ENCODE data around the gene VDAC2. TPM values are rescaled to one million over a fixed set of nuclear protein-coding genes. Genes with fewer than 3 reads are reported as not detected.

VDAC2 gene
- total RNA-seq, 1 donor from 2014 or later: 161 TPM

DNA sequence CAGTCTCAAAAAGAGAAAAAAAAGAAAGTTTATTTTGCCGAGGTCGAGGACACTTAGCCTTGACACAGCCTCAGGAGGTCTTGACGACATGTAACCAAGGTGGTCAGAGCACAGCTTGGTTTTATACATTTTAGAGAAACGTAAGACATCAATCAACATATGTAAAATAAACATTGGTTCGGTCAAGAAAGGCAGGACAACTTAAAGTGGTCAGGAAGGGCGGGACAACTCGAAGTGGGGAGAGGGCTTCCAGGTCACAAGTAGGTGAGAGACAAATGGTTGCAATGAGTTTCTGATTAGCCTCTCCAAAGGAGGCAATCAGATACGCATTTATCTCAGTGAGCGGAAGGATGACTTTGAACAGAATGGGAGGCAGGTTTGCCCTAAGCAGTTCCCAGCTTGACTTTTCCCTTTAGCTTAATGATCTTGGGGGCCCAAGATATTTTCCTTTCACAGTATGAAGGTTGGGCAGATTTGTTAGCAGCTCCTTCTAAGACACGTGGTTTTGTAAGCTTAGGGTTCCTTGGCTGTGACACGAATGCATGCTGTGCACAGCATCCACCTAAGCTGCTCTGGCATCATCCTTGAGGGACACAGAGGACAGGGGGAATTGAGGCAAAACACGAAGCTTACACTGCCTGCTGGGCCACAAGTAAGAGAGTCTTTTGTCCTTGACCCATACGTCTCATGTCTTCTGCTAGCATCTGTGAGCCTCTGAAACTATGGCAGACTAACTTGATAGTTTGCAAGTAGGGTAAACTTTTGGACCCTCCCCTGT is 3.3 kb upstream of the VDAC2 start:
- TF ChIP-seq, protein P1, sequence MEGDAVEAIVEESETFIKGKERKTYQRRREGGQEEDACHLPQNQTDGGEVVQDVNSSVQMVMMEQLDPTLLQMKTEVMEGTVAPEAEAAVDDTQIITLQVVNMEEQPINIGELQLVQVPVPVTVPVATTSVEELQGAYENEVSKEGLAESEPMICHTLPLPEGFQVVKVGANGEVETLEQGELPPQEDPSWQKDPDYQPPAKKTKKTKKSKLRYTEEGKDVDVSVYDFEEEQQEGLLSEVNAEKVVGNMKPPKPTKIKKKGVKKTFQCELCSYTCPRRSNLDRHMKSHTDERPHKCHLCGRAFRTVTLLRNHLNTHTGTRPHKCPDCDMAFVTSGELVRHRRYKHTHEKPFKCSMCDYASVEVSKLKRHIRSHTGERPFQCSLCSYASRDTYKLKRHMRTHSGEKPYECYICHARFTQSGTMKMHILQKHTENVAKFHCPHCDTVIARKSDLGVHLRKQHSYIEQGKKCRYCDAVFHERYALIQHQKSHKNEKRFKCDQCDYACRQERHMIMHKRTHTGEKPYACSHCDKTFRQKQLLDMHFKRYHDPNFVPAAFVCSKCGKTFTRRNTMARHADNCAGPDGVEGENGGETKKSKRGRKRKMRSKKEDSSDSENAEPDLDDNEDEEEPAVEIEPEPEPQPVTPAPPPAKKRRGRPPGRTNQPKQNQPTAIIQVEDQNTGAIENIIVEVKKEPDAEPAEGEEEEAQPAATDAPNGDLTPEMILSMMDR (IDR thresholded peaks at IDR 0.05): no peak
- H3K4me1 Mint-ChIP-seq (ENCODE audit: low read depth): peaks cover 36% of the 10 kb centered on the region

DNA sequence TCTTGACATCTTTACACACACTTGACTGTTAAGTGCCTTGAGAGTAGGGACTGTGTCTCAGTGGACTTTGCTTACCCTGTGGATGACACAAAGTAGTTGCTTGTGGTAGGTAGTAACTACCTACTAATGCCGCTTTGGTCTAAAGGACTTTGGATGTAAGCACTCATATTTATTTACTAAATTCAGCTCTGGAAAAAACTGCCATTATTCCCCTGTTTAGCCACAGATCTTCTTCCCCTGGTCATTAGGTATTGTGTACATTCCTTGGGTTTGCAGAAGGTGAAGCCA is 2.8 kb upstream of the VDAC2 start:
- TF ChIP-seq, protein P1 (IDR thresholded peaks at IDR 0.05): no peak
- Mint-ChIP-seq H3K4me1 (ENCODE audit: low read depth) (peaks cover 36% of the 10 kb centered on the region), H3K27me3 (ENCODE audit: low read depth) (no peaks in the 10 kb centered on the region), H3K9me3 (ENCODE audit: low read depth) (no peaks in the 10 kb centered on the region), H3K36me3 (ENCODE audit: low read depth) (peaks cover 2% of the 10 kb centered on the region), H3K27ac (ENCODE audit: unreplicated experiment) (no peak overlapping the region), H3K4me3 (ENCODE audit: unreplicated experiment) (no peak overlapping the region)
- no peak for DNase-seq (ENCODE audit: low spot score)

More for the DNA sequence above, 3.3 kb upstream of the VDAC2 start:
- Mint-ChIP-seq H3K4me3 (ENCODE audit: unreplicated experiment) (no peak overlapping the region), H3K36me3 (ENCODE audit: low read depth) (no peaks in the 10 kb centered on the region), H3K27me3 (ENCODE audit: low read depth) (no peaks in the 10 kb centered on the region), H3K9me3 (ENCODE audit: low read depth) (no peaks in the 10 kb centered on the region), H3K27ac (ENCODE audit: unreplicated experiment) (no peak overlapping the region)
- DNase-seq (ENCODE audit: low spot score): no peak

DNA sequence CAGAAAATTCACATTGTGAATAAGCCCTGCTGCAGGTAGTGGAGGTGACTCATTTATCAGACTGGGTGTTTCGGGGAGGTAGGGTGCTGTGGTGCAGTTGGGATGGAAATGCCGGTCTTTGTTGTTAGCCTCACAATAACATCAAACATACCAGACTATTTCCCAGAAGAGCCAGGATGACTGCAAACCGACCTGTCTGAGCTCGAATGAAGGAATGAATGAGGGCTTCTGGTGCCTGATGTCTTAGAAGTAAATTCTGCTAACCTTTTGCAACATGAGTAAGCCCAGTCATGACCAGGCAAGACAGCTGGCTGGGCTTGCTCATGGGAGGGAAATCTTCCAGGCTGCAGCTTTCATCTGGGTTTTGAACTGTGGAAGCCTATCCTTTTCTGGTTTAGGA is 2.4 kb upstream of the VDAC2 start:
- no peak for DNase-seq (ENCODE audit: low spot score)
- TF ChIP-seq, protein P1 (IDR thresholded peaks at IDR 0.05): no peak
- H3K27ac Mint-ChIP-seq (ENCODE audit: unreplicated experiment): peak overlapping the region; percentile 73
- H3K4me1 Mint-ChIP-seq (ENCODE audit: low read depth): peaks cover 34% of the 10 kb centered on the region
- H3K27me3 Mint-ChIP-seq (ENCODE audit: low read depth): no peaks in the 10 kb centered on the region
- H3K9me3 Mint-ChIP-seq (ENCODE audit: low read depth): no peaks in the 10 kb centered on the region
- no peak overlapping the region for H3K4me3 Mint-ChIP-seq (ENCODE audit: unreplicated experiment)
- H3K36me3 Mint-ChIP-seq (ENCODE audit: low read depth): peaks cover 3% of the 10 kb centered on the region

DNA sequence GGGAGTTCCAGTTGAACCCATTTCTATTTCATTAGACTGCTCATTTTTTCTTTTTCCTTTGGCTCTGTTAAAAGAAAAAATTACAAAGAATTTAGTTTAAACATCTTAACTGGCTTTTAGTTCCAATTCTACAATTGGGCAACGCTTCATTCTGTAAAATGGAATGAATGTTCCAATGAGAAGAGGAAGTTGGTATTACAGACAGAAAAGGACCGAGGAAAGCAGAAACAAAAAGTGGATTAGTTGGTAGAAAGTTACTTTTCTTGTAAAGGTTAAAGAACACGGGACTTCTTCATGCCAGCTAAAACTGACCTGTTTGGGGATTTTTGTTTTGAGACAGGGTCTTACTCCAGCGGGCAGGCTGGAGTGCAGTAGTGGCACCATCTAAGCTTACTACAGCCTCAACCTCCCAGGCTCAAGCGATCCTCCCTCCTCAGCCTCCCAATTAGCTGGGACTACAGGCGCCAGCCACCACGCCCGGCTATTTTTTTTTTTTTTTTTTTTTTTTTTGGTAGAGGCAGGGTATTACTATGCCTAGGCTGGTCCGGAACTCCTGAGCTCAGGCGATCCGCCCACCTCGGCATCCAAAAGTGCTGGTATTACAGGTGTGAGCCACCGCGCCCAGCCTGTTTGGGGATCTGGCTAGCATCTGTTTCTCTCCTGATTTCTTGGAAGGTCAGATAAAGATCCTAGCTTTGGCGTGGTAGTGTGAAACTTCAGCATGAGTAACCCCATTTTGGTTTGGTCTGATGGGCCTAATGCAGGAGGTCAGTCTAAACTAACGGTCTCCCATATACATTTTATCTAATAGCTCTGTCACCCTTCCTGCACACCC is 1.3 kb upstream of the VDAC2 start:
- no peak for DNase-seq (ENCODE audit: low spot score)
- H3K27ac Mint-ChIP-seq (ENCODE audit: unreplicated experiment): peak overlapping the region; percentile 99

DNA sequence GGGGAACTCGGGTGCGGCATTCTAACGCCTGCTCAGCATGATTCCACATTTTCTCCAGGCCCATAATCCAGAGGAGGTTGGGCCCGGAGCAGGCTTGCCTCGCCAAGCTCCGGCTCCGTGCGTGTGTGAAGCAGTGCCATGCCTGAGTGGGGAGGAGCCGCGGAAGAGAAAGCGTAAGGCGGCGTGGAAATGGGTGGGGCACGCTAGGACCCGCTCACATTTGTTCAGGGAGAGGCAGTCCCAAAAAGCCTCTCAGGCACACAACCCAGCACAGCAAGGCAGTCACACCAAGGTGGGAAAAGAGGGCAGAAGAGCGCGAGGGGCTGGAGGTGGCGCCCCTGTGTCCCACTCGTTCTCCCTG is 695 bp upstream of the VDAC2 start:
- no peak for DNase-seq (ENCODE audit: low spot score)
- Mint-ChIP-seq H3K4me1 (ENCODE audit: low read depth) (peaks cover 35% of the 10 kb centered on the region), H3K4me3 (ENCODE audit: unreplicated experiment) (peak overlapping the region; percentile 88), H3K27me3 (ENCODE audit: low read depth) (no peaks in the 10 kb centered on the region), H3K36me3 (ENCODE audit: low read depth) (peaks cover 8% of the 10 kb centered on the region), H3K27ac (ENCODE audit: unreplicated experiment) (peak overlapping the region; percentile 99), H3K9me3 (ENCODE audit: low read depth) (no peaks in the 10 kb centered on the region)
- TF ChIP-seq, protein P1 (IDR thresholded peaks at IDR 0.05): no peak

More for the DNA sequence above, 1.3 kb upstream of the VDAC2 start:
- H3K4me1 Mint-ChIP-seq (ENCODE audit: low read depth): peaks cover 36% of the 10 kb centered on the region
- no peaks in the 10 kb centered on the region for H3K9me3 Mint-ChIP-seq (ENCODE audit: low read depth)
- no peaks in the 10 kb centered on the region for H3K27me3 Mint-ChIP-seq (ENCODE audit: low read depth)
- H3K36me3 Mint-ChIP-seq (ENCODE audit: low read depth): peaks cover 7% of the 10 kb centered on the region
- TF ChIP-seq, protein P1 (IDR thresholded peaks at IDR 0.05): no peak
- H3K4me3 Mint-ChIP-seq (ENCODE audit: unreplicated experiment): peak overlapping the region; percentile 88
